Osteoblast (primary cell): ENCODE measurements around the gene SFTPA2. TPM values are rescaled to one million over a fixed set of nuclear protein-coding genes. Genes with fewer than 3 reads are reported as not detected.
"Not testable (repeated sequence)": the region's sequence is repeated elsewhere in the genome, so short reads cannot be mapped to it uniquely, and the experiment has no call there.

Experiments used
- DNase-seq: peaks from one replicate; pipeline ENCODE4 v3.0.0; 2011; ENCODE audit warnings: low spot score, mixed read lengths; ENCODE audit not compliant: insufficient read length; ENCODE audit errors: missing footprints
- H2AFZ ChIP-seq: 2 replicates; pipeline ENCODE4 v1.6.0; 2011; ENCODE audit warnings: mild to moderate bottlenecking, low read length
- H3K27ac ChIP-seq: 2 replicates; pipeline ENCODE4 v1.5.1; 2011; ENCODE audit warnings: mild to moderate bottlenecking, low read depth, low read length, moderate library complexity
- H3K27me3 ChIP-seq: 2 replicates; pipeline ENCODE4 v1.6.0; 2012; ENCODE audit warnings: mild to moderate bottlenecking, control low read depth, inconsistent platforms, low read length, moderate library complexity; ENCODE audit not compliant: insufficient read depth
- H3K36me3 ChIP-seq: 2 replicates; pipeline ENCODE4 v1.5.1; 2011; ENCODE audit warnings: mild to moderate bottlenecking, low read length, control low read depth, moderate library complexity; ENCODE audit not compliant: insufficient read depth
- H3K4me1 ChIP-seq: 2 replicates; pipeline ENCODE4 v1.5.1; 2011; ENCODE audit warnings: mild to moderate bottlenecking, low read length, control low read depth, moderate library complexity; ENCODE audit not compliant: insufficient read depth
- H3K4me2 ChIP-seq: 2 replicates; pipeline ENCODE4 v1.6.0; 2011; ENCODE audit warnings: mild to moderate bottlenecking, low read length; ENCODE audit not compliant: insufficient read depth
- H3K4me3 ChIP-seq: fragments of 200-600 bp; sonication (generic); 3 replicates; pipeline ENCODE4 v1.5.1; 2012; ENCODE audit warnings: mild to moderate bottlenecking, low read length, inconsistent platforms; ENCODE audit not compliant: insufficient read depth
- H3K79me2 ChIP-seq: 2 replicates; pipeline ENCODE4 v1.6.0; 2012; ENCODE audit warnings: mild to moderate bottlenecking, low read length, control low read depth, inconsistent platforms; ENCODE audit not compliant: insufficient read depth
- H3K9me3 ChIP-seq: 2 replicates; pipeline ENCODE4 v1.5.1; 2011; ENCODE audit warnings: low read depth, low read length, control low read depth
- H4K20me1 ChIP-seq: 2 replicates; pipeline ENCODE4 v1.6.0; 2012; ENCODE audit warnings: mild to moderate bottlenecking, low read length, control low read depth; ENCODE audit not compliant: insufficient read depth
- total RNA-seq: library from RNA; depleted of rRNA; stranded (reverse); fragments of >200 nt; gene quantifications from 2 replicates; pipeline ENCODE4 v1.2.3, GENCODE V29; 2012
- TF ChIP-seq, protein P1 (sequence below): IDR thresholded peaks from 2 replicates; pipeline ENCODE4 v1.5.1; 2011; ENCODE audit warnings: mild to moderate bottlenecking, low read depth, low read length, moderate library complexity; ENCODE audit errors: extremely low read depth

Gene SFTPA2
- total RNA-seq, 1 donor = not detected

GRCh38 chr10:79602953-79603352, 42.7 kb upstream of the SFTPA2 start:
- Histone ChIP-seq H3K4me3 (no peak overlapping the region), H3K79me2 (no peaks in the 10 kb centered on the region), H3K4me2 (no peak overlapping the region), H4K20me1 (no peaks in the 10 kb centered on the region), H3K9me3 (peaks cover under 1% of the 10 kb centered on the region), H3K27ac (no peak overlapping the region), H3K27me3 (peaks cover 36% of the 10 kb centered on the region), H3K36me3 (no peaks in the 10 kb centered on the region), H3K4me1 (no peaks in the 10 kb centered on the region), H2AFZ (no peak overlapping the region)
- TF ChIP-seq, protein P1, sequence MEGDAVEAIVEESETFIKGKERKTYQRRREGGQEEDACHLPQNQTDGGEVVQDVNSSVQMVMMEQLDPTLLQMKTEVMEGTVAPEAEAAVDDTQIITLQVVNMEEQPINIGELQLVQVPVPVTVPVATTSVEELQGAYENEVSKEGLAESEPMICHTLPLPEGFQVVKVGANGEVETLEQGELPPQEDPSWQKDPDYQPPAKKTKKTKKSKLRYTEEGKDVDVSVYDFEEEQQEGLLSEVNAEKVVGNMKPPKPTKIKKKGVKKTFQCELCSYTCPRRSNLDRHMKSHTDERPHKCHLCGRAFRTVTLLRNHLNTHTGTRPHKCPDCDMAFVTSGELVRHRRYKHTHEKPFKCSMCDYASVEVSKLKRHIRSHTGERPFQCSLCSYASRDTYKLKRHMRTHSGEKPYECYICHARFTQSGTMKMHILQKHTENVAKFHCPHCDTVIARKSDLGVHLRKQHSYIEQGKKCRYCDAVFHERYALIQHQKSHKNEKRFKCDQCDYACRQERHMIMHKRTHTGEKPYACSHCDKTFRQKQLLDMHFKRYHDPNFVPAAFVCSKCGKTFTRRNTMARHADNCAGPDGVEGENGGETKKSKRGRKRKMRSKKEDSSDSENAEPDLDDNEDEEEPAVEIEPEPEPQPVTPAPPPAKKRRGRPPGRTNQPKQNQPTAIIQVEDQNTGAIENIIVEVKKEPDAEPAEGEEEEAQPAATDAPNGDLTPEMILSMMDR = no peak
- DNase-seq = no peak

DNA sequence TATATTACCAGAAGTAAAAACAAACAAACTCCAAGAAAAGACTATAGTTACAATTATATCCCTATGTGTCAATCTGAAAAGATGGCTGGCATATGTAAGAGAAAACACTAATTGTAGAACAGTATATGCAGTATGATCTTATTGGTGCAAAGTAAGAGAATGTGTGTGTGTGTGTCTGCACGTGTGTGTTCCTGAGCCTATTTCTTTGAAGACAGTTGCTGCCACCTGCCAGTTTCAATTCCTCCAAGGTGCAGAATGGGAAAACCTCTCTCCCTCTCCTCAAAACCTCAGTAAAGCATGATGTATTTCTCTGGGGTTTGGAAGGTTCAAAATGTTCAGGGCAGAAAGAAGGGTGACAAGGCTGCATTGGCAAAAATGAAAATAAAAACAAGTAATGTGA, 41.7 kb upstream of the SFTPA2 start:
- Histone ChIP-seq H4K20me1 (no peaks in the 10 kb centered on the region), H3K27me3 (peaks cover 35% of the 10 kb centered on the region), H3K36me3 (no peaks in the 10 kb centered on the region), H3K4me3 (no peak overlapping the region), H2AFZ (no peak overlapping the region), H3K9me3 (peaks cover 5% of the 10 kb centered on the region), H3K27ac (no peak overlapping the region), H3K79me2 (no peaks in the 10 kb centered on the region), H3K4me2 (no peak overlapping the region), H3K4me1 (no peaks in the 10 kb centered on the region)
- TF ChIP-seq, protein P1 = no peak
- no peak for DNase-seq

DNA sequence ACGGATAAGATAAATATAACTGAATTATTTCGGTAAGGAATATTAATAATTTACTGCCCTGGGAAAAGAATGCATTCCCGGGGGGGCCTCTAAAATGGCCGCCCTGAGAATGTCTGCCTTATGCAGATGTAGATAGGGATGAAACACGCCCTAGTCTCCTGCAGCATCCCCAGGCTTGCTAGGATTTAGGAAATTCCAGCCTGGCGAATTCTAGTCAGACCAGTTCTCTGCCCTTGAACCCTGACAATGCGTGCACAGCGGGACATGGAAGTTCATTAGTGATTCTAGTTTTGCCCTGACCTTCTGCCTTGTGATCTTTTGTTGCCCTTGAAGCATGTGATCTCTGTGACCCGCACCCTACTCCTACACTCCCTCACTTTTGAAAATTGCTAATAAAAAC, 39.4 kb upstream of the SFTPA2 start:
- not testable (repeated sequence) for DNase-seq, H3K4me3 ChIP-seq, H2AFZ ChIP-seq, H4K20me1 ChIP-seq, H3K79me2 ChIP-seq, H3K36me3 ChIP-seq, H3K4me2 ChIP-seq, H3K9me3 ChIP-seq, H3K4me1 ChIP-seq, H3K27ac ChIP-seq
- H3K27me3 ChIP-seq = peaks cover 28% of the 10 kb centered on the region

DNA sequence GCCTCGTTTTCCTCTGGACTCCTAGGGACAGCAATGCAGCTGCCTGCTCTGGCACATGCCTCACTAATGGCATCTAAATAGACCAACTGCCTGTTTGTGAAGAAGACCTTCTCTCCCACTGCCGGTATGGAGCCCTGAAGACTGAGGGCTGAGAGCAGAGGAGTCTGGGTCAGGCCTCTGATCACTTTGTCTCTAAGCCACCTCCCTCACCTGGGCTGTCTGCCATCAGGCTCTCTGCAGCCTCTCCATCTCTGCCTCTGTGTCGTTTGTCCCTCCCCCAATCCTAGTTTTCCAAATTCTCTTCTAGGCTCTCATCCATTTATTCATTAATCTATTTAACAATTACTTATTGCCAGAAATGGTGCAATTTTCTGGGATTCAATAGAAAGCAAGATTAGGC, 35.3 kb upstream of the SFTPA2 start:
- H3K4me1 ChIP-seq = no peaks in the 10 kb centered on the region
- H3K36me3 ChIP-seq = no peaks in the 10 kb centered on the region
- H4K20me1 ChIP-seq = no peaks in the 10 kb centered on the region
- TF ChIP-seq, protein P1 = no peak
- no peak overlapping the region for H3K27ac ChIP-seq
- H2AFZ ChIP-seq = no peak overlapping the region
- DNase-seq = no peak
- no peaks in the 10 kb centered on the region for H3K79me2 ChIP-seq
- peaks cover 5% of the 10 kb centered on the region for H3K9me3 ChIP-seq
- H3K27me3 ChIP-seq = peaks cover 18% of the 10 kb centered on the region
- H3K4me2 ChIP-seq = no peak overlapping the region
- no peak overlapping the region for H3K4me3 ChIP-seq

GRCh38 chr10:79594565-79594964, 34.4 kb upstream of the SFTPA2 start:
- H2AFZ ChIP-seq, H4K20me1 ChIP-seq, H3K4me1 ChIP-seq, H3K36me3 ChIP-seq, H3K4me3 ChIP-seq, DNase-seq, H3K9me3 ChIP-seq, H3K4me2 ChIP-seq, H3K79me2 ChIP-seq, H3K27ac ChIP-seq: not testable (repeated sequence)
- H3K27me3 ChIP-seq = peaks cover 15% of the 10 kb centered on the region
